Activated naive CD4-positive, alpha-beta T cell treated with anti-CD3 and anti-CD28 coated beads for 36 hours (primary cell): ENCODE measurements around the gene ABCG1. TPM values are rescaled to one million over a fixed set of nuclear protein-coding genes. Genes with fewer than 3 reads are reported as not detected.

Experiments
- total RNA-seq, 2 experiments: library from RNA; stranded (reverse); gene quantifications; one replicate each; pipeline ENCODE4 v1.2.3, GENCODE V29; 2021

The ABCG1 gene
- total RNA-seq, 2 experiments from 2014 or later: 27.8 to 28.7 TPM

Other genes with a start within 250 kb of the ABCG1 start
- 10 to 100 TPM; 27.8 to 28.0 TPM for gene ZBTB21, start 208.8 kb upstream of the ABCG1 start, total RNA-seq
- not detected for gene UMODL1, start 147.8 kb upstream of the ABCG1 start, total RNA-seq
- gene TFF3, start 96.3 kb downstream of the ABCG1 start, total RNA-seq: not detected
- gene TFF2, start 131.9 kb downstream of the ABCG1 start, total RNA-seq: not detected
- not detected for gene TFF1, start 147.4 kb downstream of the ABCG1 start, total RNA-seq
- gene TMPRSS3, start 176.9 kb downstream of the ABCG1 start, total RNA-seq: 10 to 100 TPM; 10.9 to 11.5 TPM
- 10 to 100 TPM; 13.5 to 14.9 TPM for gene UBASH3A, start 184.8 kb downstream of the ABCG1 start, total RNA-seq